Measurements from ENCODE around the gene PTPN7.

DNA sequence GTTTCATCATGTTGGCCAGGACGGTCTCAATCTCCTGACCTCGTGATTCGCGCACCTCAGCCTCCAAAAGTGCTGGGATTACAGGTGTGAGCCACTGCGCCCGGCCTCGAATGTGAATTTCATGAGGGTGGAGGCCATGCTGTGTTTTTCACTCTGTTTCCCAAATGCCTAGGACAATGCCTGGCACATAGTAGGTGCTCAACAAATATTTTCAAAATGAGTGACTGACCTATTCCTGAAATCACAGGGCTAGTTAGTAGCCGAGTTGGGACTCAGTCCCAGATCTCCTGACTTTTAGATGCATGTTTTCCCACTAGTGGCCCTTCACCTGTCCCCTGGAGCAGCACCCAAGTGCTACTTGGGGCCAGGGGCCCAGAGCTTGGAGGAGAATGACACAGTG is 44.1 kb downstream of the PTPN7 start:
- TF ChIP-seq, protein P1, sequence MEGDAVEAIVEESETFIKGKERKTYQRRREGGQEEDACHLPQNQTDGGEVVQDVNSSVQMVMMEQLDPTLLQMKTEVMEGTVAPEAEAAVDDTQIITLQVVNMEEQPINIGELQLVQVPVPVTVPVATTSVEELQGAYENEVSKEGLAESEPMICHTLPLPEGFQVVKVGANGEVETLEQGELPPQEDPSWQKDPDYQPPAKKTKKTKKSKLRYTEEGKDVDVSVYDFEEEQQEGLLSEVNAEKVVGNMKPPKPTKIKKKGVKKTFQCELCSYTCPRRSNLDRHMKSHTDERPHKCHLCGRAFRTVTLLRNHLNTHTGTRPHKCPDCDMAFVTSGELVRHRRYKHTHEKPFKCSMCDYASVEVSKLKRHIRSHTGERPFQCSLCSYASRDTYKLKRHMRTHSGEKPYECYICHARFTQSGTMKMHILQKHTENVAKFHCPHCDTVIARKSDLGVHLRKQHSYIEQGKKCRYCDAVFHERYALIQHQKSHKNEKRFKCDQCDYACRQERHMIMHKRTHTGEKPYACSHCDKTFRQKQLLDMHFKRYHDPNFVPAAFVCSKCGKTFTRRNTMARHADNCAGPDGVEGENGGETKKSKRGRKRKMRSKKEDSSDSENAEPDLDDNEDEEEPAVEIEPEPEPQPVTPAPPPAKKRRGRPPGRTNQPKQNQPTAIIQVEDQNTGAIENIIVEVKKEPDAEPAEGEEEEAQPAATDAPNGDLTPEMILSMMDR (IDR thresholded peaks at IDR 0.05), result no peak
- no peak for TF ChIP-seq POLR2A (IDR thresholded peaks at IDR 0.05)

All from Peyer's patch (tissue), 4 donors.